Left colon (tissue), 2 donors: Measurements from ENCODE around the gene BORCS6. TPM values are rescaled to one million over a fixed set of nuclear protein-coding genes. Genes with fewer than 3 reads are reported as not detected.

ENCODE experiments used
- ATAC-seq: fragments of 200-7000 bp; cut with Tn5 transposase; one replicate; pipeline ENCODE4 v1.9.1; 2020; ENCODE audit warnings: mild to moderate bottlenecking, moderate library complexity
- DNase-seq, 2 donors: peaks; one replicate each; pipeline ENCODE4 v3.0.0-alpha.2; 2020
- intact Hi-C, 2 donors: fragments of 100-400 bp; cut with DNase I in 1 of 2; cut with micrococcal nuclease in 1 of 2; formaldehyde crosslinking; loops; one replicate each; pipeline versions ENCODE4 v1.11.2 to v1.14.0; 2022; cut with DNase I, micrococcal nuclease
- total RNA-seq, 2 donors: library from RNA; stranded (reverse); fragmentation: NEBNext Ultra II Directional; extraction: Animal tissue kit (Norgen Biotek cat#: 25700); gene quantifications; one replicate each; pipeline ENCODE4 v1.2.1, GENCODE V29; 2021
- donor health status: DM: no; HTN: no; CAD: no.
- donor health status: DM: yes; HTN: yes; CAD: no.

The BORCS6 gene
- total RNA-seq, 2 donors from 2014 or later: 12.2 to 13.3 TPM

- DNase-seq (no peak), ATAC-seq (no peak)
- intact Hi-C loops: no loop called here
Measured at GRCh38 chr17:8147805-8148404, 42.1 kb downstream of the BORCS6 start.

GRCh38 chr17:8147141-8147804 is 42.7 kb downstream of the BORCS6 start:
- intact Hi-C loops: no loop called here
- ATAC-seq: no peak
- no peak for DNase-seq

- intact Hi-C loops: no loop called here
- DNase-seq: no peak
Measured at GRCh38 chr17:8146381-8147140, 43.4 kb downstream of the BORCS6 start.

GRCh38 chr17:8145811-8146210 is 44.2 kb downstream of the BORCS6 start:
- DNase-seq: no peak
- intact Hi-C loops: no loop called here
- ATAC-seq: no peak

More at GRCh38 chr17:8146381-8147140, 43.4 kb downstream of the BORCS6 start:
- ATAC-seq: no peak

- no peak for ATAC-seq
- intact Hi-C loops: no loop called here
- DNase-seq: no peak
Measured at GRCh38 chr17:8144401-8145231, 45.4 kb downstream of the BORCS6 start.

GRCh38 chr17:8143581-8144400 is 46.2 kb downstream of the BORCS6 start:
- DNase-seq (no peak), ATAC-seq (no peak)
- intact Hi-C loops: no loop called here

- intact Hi-C loops: no loop called here
- DNase-seq (peak in 1 of 2 donors; percentile 3), ATAC-seq (no peak)
Measured at GRCh38 chr17:8142887-8143580, 46.9 kb downstream of the BORCS6 start.

- DNase-seq (peak in 1 of 2 donors; percentile 6), ATAC-seq (no peak)
- intact Hi-C loops: no loop called here
Measured at GRCh38 chr17:8142158-8142886, 47.7 kb downstream of the BORCS6 start.

GRCh38 chr17:8141741-8142140 is 48.2 kb downstream of the BORCS6 start:
- DNase-seq (peak in 1 of 2 donors; percentile 6), ATAC-seq (no peak)
- intact Hi-C loops: no loop called here

- ATAC-seq (no peak), DNase-seq (no peak)
- intact Hi-C loops: no loop called here
Measured at GRCh38 chr17:8141045-8141444, 48.9 kb downstream of the BORCS6 start.

GRCh38 chr17:8140065-8141029 is 49.6 kb downstream of the BORCS6 start:
- intact Hi-C loops: no loop called here
- DNase-seq (no peak), ATAC-seq (no peak)

GRCh38 chr17:8138672-8139371 is 51.2 kb downstream of the BORCS6 start:
- ATAC-seq (peak; percentile 96), DNase-seq (peak; percentile 91 to 96)
- intact Hi-C loops: no loop called here

- intact Hi-C loops: no loop called here
- ATAC-seq: no peak
Measured at GRCh38 chr17:8138374-8138671, 51.7 kb downstream of the BORCS6 start.

More at GRCh38 chr17:8138374-8138671, 51.7 kb downstream of the BORCS6 start:
- no peak for DNase-seq
